GM10266 (cell line): ENCODE results near the gene PAPSS2.

Experiments used
- DNase-seq: peaks from one replicate; pipeline ENCODE4 v3.0.0; 2012; ENCODE audit errors: extremely low spot score
- TF ChIP-seq, protein P1 (sequence below): IDR thresholded peaks from 2 replicates; pipeline ENCODE4 v1.5.1; 2012; ENCODE audit warnings: mild to moderate bottlenecking, low read depth; ENCODE audit not compliant: control insufficient read depth, insufficient read depth; ENCODE audit errors: missing control alignments

Gene PAPSS2

DNA sequence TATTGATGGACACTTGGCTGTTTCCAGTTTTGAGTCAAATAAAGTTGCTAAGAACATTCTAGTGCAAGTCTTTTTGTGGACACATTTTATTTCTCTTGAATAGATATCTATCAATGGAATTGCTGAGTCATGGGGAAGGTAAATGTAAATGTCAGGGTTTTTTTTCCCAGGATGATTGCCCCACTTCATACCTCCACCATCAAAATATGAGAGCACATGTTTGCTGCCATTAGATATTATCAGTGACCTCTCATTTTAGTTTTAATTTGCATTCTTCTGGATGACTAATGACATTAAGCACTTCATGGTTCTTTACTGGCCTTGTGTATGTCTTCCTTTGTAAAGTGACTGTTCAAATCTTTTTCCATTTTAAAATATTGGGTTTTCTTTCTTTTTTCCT is 45.7 kb downstream of the PAPSS2 start:
- no peak for DNase-seq
- TF ChIP-seq, protein P1, sequence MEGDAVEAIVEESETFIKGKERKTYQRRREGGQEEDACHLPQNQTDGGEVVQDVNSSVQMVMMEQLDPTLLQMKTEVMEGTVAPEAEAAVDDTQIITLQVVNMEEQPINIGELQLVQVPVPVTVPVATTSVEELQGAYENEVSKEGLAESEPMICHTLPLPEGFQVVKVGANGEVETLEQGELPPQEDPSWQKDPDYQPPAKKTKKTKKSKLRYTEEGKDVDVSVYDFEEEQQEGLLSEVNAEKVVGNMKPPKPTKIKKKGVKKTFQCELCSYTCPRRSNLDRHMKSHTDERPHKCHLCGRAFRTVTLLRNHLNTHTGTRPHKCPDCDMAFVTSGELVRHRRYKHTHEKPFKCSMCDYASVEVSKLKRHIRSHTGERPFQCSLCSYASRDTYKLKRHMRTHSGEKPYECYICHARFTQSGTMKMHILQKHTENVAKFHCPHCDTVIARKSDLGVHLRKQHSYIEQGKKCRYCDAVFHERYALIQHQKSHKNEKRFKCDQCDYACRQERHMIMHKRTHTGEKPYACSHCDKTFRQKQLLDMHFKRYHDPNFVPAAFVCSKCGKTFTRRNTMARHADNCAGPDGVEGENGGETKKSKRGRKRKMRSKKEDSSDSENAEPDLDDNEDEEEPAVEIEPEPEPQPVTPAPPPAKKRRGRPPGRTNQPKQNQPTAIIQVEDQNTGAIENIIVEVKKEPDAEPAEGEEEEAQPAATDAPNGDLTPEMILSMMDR: no peak

- TF ChIP-seq, protein P1: no peak
- DNase-seq: no peak
These were observed 47.1 kb downstream of the PAPSS2 start for GRCh38 chr10:87706731-87707130.

GRCh38 chr10:87707254-87707653 is 47.6 kb downstream of the PAPSS2 start:
- no peak for DNase-seq
- TF ChIP-seq, protein P1: no peak

DNA sequence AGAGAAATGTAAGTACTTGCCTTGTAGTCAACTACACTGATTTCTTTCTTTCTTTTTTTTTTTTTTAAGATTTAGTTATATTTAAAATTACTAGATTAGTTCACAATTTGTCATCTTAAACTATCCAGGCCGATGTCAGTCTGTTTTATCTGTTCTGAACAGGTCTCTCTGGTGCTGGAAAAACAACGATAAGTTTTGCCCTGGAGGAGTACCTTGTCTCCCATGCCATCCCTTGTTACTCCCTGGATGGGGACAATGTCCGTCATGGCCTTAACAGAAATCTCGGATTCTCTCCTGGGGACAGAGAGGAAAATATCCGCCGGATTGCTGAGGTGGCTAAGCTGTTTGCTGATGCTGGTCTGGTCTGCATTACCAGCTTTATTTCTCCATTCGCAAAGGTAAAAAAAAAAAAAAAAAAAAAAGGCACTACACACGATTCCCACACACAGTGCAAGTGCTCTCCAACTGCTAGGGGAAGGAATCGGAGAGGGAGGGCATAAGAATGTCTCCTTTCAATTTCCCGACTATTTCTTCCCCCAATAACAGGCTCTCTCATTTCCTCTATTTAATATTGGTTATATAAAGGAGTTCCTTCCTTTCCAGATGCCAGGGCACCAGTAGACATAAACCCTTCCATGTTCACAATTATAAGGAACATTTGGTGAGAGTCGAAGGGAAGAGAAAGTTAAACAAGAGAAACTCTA is 53.4 kb downstream of the PAPSS2 start:
- no peak for DNase-seq
- TF ChIP-seq, protein P1: no peak

DNA sequence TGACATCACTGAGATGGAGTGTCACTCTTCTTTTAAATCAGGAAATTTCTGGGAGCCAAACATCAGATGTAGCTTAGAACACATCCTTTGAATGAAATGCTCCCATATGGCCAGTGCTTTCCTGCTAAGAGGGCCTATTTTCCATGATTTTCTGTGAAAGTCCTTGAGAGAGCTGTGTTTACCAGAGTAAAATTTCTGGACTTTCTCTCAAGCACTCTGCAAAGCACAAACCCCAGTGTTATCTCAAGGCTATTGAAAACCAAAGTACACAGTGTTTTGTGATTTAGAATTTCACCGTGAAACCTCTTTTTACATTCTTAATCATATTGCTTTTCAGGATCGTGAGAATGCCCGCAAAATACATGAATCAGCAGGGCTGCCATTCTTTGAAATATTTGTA is 54.0 kb downstream of the PAPSS2 start:
- TF ChIP-seq, protein P1: no peak
- DNase-seq: no peak

DNA sequence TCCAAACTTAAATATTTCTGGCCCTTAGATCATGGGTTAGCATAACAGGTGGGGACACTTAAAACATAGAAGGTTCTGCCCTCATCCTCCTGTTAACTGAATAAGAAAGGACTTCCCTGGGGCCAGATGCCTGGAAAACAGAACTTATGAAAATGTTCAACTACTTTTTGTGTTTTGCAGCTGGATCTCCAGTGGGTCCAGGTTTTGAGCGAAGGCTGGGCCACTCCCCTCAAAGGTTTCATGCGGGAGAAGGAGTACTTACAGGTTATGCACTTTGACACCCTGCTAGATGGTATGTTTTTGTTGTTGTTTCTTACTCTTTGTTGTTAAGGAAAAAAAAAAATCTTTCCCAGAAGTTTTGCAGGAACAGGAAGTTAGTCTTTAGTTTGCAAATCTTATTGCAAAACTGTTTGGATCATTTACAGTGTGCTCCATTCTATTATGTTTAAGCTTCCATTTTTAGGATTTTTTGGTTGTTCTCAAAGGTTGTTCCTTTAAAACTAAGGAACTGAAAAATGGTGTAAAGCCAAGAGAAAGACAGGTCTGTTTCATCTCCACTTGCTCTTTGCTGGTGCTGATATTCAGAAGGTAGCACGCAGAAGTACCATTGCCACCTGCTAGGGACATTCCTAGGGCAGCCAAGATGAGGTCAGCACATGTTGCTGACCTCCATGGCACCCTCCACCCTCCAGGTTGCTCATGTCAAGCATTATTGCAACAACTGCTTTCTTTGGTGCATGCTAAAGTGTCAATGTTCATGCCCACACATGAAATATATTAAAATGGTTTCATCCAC is 56.1 kb downstream of the PAPSS2 start:
- DNase-seq: no peak
- TF ChIP-seq, protein P1: no peak

GRCh38 chr10:87716348-87716670 is 56.6 kb downstream of the PAPSS2 start:
- TF ChIP-seq, protein P1: no peak
- no peak for DNase-seq
